Panc1 (cell line): ENCODE data around the gene LYPLA2. TPM values are rescaled to one million over a fixed set of nuclear protein-coding genes. Genes with fewer than 3 reads are reported as not detected.
A peak's percentile ranks its signal among the peaks of the same experiment; 100 is the strongest.

Experiments
- ATAC-seq: fragments of 200-7000 bp; cut with Tn5 transposase; 2 replicates; pipeline ENCODE4 v1.9.1; 2020; ENCODE audit warnings: mild to moderate bottlenecking, moderate library complexity
- BruUV-seq: library from RNA; stranded (reverse); fragments of 400-500 nt; replicated peaks from 2 replicates; lab custom pipeline; 2021; lab: Mats Ljungman, UMichigan
- CTCF ChIA-PET: fragments of 300-600 bp; sonication (Branson Sonifier 250); formaldehyde crosslinking; loops from one replicate; lab custom pipeline; 2022; ENCODE audit warnings: antibody characterized with exemption; lab: Charles Lee
- POLR2A ChIA-PET: fragments of 300-600 bp; sonication (Branson Sonifier 250); formaldehyde crosslinking; loops from one replicate; lab custom pipeline; 2022; ENCODE audit warnings: antibody characterized with exemption; lab: Charles Lee
- DNase-seq: peaks from one replicate; pipeline ENCODE4 v3.0.0-alpha.2; 2010; ENCODE audit warnings: low read depth, low spot score
- H3K27ac ChIP-seq: 2 replicates; pipeline ENCODE4 v1.5.1; 2011; ENCODE audit warnings: mild to moderate bottlenecking, low read length, inconsistent platforms
- H3K27me3 ChIP-seq: fragments of 200-500 bp; sonication (Bioruptor generic); 2 replicates; pipeline ENCODE4 v1.6.0; 2014; ENCODE audit warnings: low read length, inconsistent platforms; ENCODE audit not compliant: control insufficient read depth, insufficient read depth
- H3K36me3 ChIP-seq: fragments of 200-500 bp; sonication (Bioruptor generic); 2 replicates; pipeline ENCODE4 v1.5.1; 2014; ENCODE audit warnings: inconsistent platforms, mild to moderate bottlenecking, low read length, moderate library complexity; ENCODE audit not compliant: control insufficient read depth, insufficient read depth
- H3K4me1 ChIP-seq: 2 replicates; pipeline ENCODE4 v1.5.1; 2011; ENCODE audit warnings: inconsistent platforms, mild to moderate bottlenecking, low read length, moderate library complexity; ENCODE audit not compliant: control insufficient read depth, insufficient read depth
- H3K4me3 ChIP-seq, 2 experiments: 2 replicates each; pipeline ENCODE4 v1.5.1; 2011 to 2012; ENCODE audit warnings: low read depth in 2 of 2, low read length in 2 of 2, mild to moderate bottlenecking in 2 of 2, inconsistent platforms in 1 of 2, moderate library complexity in 1 of 2
- H3K9me3 ChIP-seq: fragments of 200-500 bp; sonication (Bioruptor generic); 2 replicates; pipeline ENCODE4 v1.5.1; 2014; ENCODE audit warnings: low read depth, mild to moderate bottlenecking, inconsistent platforms, low read length, moderate library complexity; ENCODE audit not compliant: control insufficient read depth, insufficient read depth
- CTCF ChIP-seq: fragments of 450-650 bp; IDR thresholded peaks from 2 replicates; pipeline ENCODE4 v1.5.1; 2017; ENCODE audit warnings: mild to moderate bottlenecking
- POLR2AphosphoS5 ChIP-seq: IDR thresholded peaks from 2 replicates; pipeline ENCODE4 v1.6.1; 2012; ENCODE audit warnings: mild to moderate bottlenecking, low read depth, low read length, moderate library complexity
- REST ChIP-seq, 2 experiments: IDR thresholded peaks; 2 replicates each; pipeline ENCODE4 v1.6.1; 2011 to 2012; ENCODE audit warnings: low read depth in 2 of 2, control low read depth in 1 of 2, low read length in 1 of 2, mild to moderate bottlenecking in 1 of 2, moderate library complexity in 1 of 2; ENCODE audit not compliant: insufficient read depth in 1 of 2
- SIN3A ChIP-seq: IDR thresholded peaks from 2 replicates; pipeline ENCODE4 v1.6.1; 2012; ENCODE audit warnings: low read depth, mild to moderate bottlenecking, low read length, moderate library complexity, borderline replicate concordance; ENCODE audit not compliant: insufficient read depth
- TCF7L2 ChIP-seq: IDR thresholded peaks from 2 replicates; pipeline ENCODE4 v1.6.1; 2011; ENCODE audit warnings: mild to moderate bottlenecking, low read depth, low read length, inconsistent platforms
- in situ Hi-C: cut with HindIII; loops from 2 replicates; pipeline ENCODE4 v1.10.0; 2016; ENCODE audit warnings: low sequenced_read_pairs, low pct_unique_long_range_greater_than_20kb
- intact Hi-C: fragments of 100-400 bp; cut with micrococcal nuclease; formaldehyde crosslinking; loops from one replicate; pipeline ENCODE4 v1.10.0; 2022; ENCODE audit not compliant: unreplicated experiment
- total RNA-seq: library from RNA; stranded (reverse); gene quantifications from one replicate; pipeline ENCODE4 v1.2.1, GENCODE V29; 2021; ENCODE audit not compliant: unreplicated experiment

LYPLA2 gene
- total RNA-seq, 1 experiment from 2014 or later, result 82.9 TPM

DNA sequence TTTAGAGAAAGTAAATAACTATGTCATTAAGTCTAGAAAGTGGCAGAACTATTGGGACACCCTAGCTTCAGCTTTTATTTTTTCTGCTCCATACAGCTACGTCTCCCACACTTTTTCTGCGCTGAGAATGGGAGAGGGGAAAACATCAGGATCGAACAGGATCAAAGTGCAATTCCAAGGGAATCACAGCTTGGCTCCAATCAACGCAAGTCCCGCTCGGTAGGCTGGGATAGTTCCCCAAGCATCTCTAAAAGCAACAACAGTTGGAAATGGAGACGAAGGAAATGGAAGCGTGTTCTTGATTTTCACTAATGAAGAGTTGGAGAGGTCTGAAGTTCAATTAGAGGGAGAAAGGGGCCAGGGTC, 33.7 kb downstream of the LYPLA2 start:
- Histone ChIP-seq H3K36me3 (no peaks in the 10 kb centered on the region; the same call in 1 of the 2 replicates), H3K4me3 (peak overlapping the region; percentile 87 to 99), H3K9me3 (no peaks in the 10 kb centered on the region), H3K27ac (peak overlapping the region; percentile 91), H3K27me3 (no peaks in the 10 kb centered on the region), H3K4me1 (0 out of 2 replicates have a peak, but pooled peaks cover 5% of the 10 kb centered on the region)
- TF ChIP-seq CTCF (no peak), TCF7L2 (no peak), POLR2AphosphoS5 (no peak), SIN3A (no peak)
- intact Hi-C loops (no loop called here), in situ Hi-C loops (no loop called here)
- BruUV-seq, result no TSS peak
- CTCF ChIA-PET, result no interaction called here
- POLR2A ChIA-PET, result no interaction called here
- DNase-seq (no peak), ATAC-seq (no peak; the same call in 1 of the 2 replicates)

DNA sequence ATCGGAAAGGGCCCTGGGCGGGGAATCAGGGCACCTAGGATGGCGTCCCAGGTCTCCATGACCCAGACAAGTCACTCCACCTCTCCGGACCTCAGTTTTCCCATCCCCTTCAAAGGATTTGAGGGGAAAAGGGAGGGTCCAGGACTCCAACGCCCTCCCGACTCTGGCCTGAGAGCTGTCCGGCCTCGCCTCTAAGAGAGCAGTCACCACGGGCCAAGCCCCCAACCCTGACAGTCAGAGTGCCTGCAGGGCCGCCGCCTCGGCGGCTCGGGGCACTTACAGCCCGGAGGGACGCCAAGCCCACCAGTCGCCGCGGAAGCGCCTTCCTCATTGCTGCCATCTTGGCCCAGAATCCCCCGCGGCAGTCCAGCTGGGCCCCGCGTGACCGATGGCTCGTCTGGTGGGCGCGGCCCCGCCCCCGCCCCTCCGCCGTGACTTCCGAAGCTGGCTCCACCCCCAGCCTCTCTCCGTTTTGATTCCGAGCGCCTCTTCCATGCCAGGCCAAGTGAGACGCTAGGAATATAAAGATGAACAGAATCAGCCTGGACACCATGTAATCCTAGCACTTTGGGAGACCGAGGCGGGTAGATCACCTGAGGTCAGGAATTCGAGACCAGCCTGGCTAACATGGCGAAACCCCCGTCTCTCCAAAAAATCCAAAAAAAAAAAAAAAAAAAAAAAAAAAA, 34.3 kb downstream of the LYPLA2 start, which contains the start of gene HMGCL:
Gene HMGCL, minus strand, starts transcription at position 354 of the 686 bp plus-strand sequence. Its CDS starts 14 bp downstream, at position 340.
- intact Hi-C loops (no loop called here), in situ Hi-C loops (no loop called here)
- DNase-seq (no peak), ATAC-seq (peak; percentile 98)
- Histone ChIP-seq H3K27me3 (no peaks in the 10 kb centered on the region), H3K4me3 (peak within 1 kb of the TSS; percentile 87 to 99), H3K9me3 (no peaks in the 10 kb centered on the region), H3K4me1 (0 out of 2 replicates have a peak, but pooled peaks cover 5% of the 10 kb centered on the region), H3K27ac (peak within 1 kb of the TSS; percentile 91), H3K36me3 (no peaks in the 10 kb centered on the region; the same call in 1 of the 2 replicates)
- TF ChIP-seq CTCF (no peak), POLR2AphosphoS5 (peak; percentile 92), SIN3A (peak; percentile 32; the same call in 1 of the 2 replicates), REST (IDR thresholded peaks at IDR 0.05; ENCODE audit: insufficient read depth in 1 of 2, low read depth in 2 of 2, low read length in 1 of 2) (peak in 1 of 2 experiments; percentile 54; a peak in 1 of 4 replicates)
- ChIA-PET CTCF (no interaction called here), POLR2A (interaction anchor here (0.6 kb wide), 1 partner anchor 19 kb away, joined by 4 read pairs; no protein-coding TSS in a partner anchor)
- no TSS peak for BruUV-seq
